Keratinocyte (primary cell): ENCODE results near the gene TMUB2. TPM values are rescaled to one million over a fixed set of nuclear protein-coding genes. Genes with fewer than 3 reads are reported as not detected.
"Not testable (repeated sequence)": the region's sequence is repeated elsewhere in the genome, so short reads cannot be mapped to it uniquely, and the experiment has no call there.

Experiments used
- DNase-seq: peaks from one replicate; pipeline ENCODE4 v3.0.0-alpha.2; 2011; ENCODE audit warnings: low read depth, missing footprints, low spot score
- FAIRE-seq: peaks from 2 replicates; lab custom pipeline; 2011; peaks lifted over from hg19 to GRCh38; lab: Jason Lieb, UNC
- H2AFZ ChIP-seq: 2 replicates; pipeline ENCODE4 v1.6.0; 2012; ENCODE audit warnings: low read length, control low read depth, inconsistent platforms; ENCODE audit not compliant: control insufficient read depth
- H3K27ac ChIP-seq: 2 replicates; pipeline ENCODE4 v1.5.1; 2011; ENCODE audit warnings: low read length; ENCODE audit not compliant: control insufficient read depth, insufficient read depth
- H3K27me3 ChIP-seq: 3 replicates; pipeline ENCODE4 v1.6.0; 2011; ENCODE audit warnings: low read length; ENCODE audit not compliant: control insufficient read depth, insufficient read depth; ENCODE audit errors: extremely low read depth
- H3K36me3 ChIP-seq, 2 experiments: 2 replicates in 1 of 2; 3 replicates in 1 of 2; pipeline ENCODE4 v1.5.1; 2011; ENCODE audit warnings: low read length in 2 of 2, mild to moderate bottlenecking in 1 of 2; ENCODE audit not compliant: control insufficient read depth in 2 of 2, insufficient read depth in 2 of 2; ENCODE audit errors: extremely low read depth in 1 of 2
- H3K4me1 ChIP-seq: 3 replicates; pipeline ENCODE4 v1.5.1; 2011; ENCODE audit warnings: low read length; ENCODE audit not compliant: control insufficient read depth, insufficient read depth; ENCODE audit errors: extremely low read depth
- H3K4me2 ChIP-seq: 3 replicates; pipeline ENCODE4 v1.6.0; 2011; ENCODE audit warnings: low read depth, low read length; ENCODE audit not compliant: control insufficient read depth, insufficient read depth; ENCODE audit errors: extremely low read depth
- H3K4me3 ChIP-seq, 3 experiments: fragments of 200-600 bp in 1 of 3; sonication (generic) in 1 of 3; 2 replicates in 2 of 3; 3 replicates in 1 of 3; pipeline ENCODE4 v1.5.1; 2011 to 2016; ENCODE audit warnings: low read length in 3 of 3, mild to moderate bottlenecking in 3 of 3, control low read depth in 2 of 3, inconsistent platforms in 1 of 3, low read depth in 1 of 3, mixed read lengths in 1 of 3, mixed run types in 1 of 3, moderate library complexity in 1 of 3; ENCODE audit not compliant: control insufficient read depth in 2 of 3, insufficient read depth in 2 of 3; ENCODE audit errors: extremely low read depth in 1 of 3
- H3K79me2 ChIP-seq: 2 replicates; pipeline ENCODE4 v1.6.0; 2012; ENCODE audit warnings: low read length; ENCODE audit not compliant: control insufficient read depth, insufficient read depth
- H3K9ac ChIP-seq: 3 replicates; pipeline ENCODE4 v1.6.0; 2011; ENCODE audit warnings: low read length; ENCODE audit not compliant: control insufficient read depth, insufficient read depth; ENCODE audit errors: extremely low read depth
- H3K9me1 ChIP-seq: 3 replicates; pipeline ENCODE4 v1.6.0; 2011; ENCODE audit warnings: low read length; ENCODE audit not compliant: control insufficient read depth, insufficient read depth; ENCODE audit errors: extremely low read depth
- H3K9me3 ChIP-seq: 2 replicates; pipeline ENCODE4 v1.5.1; 2012; ENCODE audit warnings: low read depth, low read length; ENCODE audit not compliant: control insufficient read depth
- H4K20me1 ChIP-seq: 3 replicates; pipeline ENCODE4 v1.6.0; 2011; ENCODE audit warnings: low read length; ENCODE audit not compliant: control insufficient read depth, insufficient read depth; ENCODE audit errors: extremely low read depth
- EZH2 ChIP-seq: IDR thresholded peaks from one replicate; pipeline ENCODE4 v1.6.1; 2012; ENCODE audit warnings: inconsistent platforms, mild to moderate bottlenecking, low read length, moderate library complexity
- dilution Hi-C: fragments of 300-500 bp; cut with MboI; formaldehyde crosslinking; loops from one replicate; pipeline ENCODE4 v1.7.0; 2020; ENCODE audit warnings: low sequenced_read_pairs; ENCODE audit not compliant: extremely low pct_ligation_motif_present
- polyA minus RNA-seq, 3 experiments: library from RNA; depleted of rRNA, polyadenylated mRNA; stranded (reverse); fragments of >200 nt; gene quantifications; 1 replicate in 1 of 3; 2 replicates in 1 of 3; 3 replicates in 1 of 3; pipeline ENCODE4 v1.2.3, GENCODE V29; 2011
- polyA plus RNA-seq, 5 experiments: library from polyadenylated mRNA; depleted of rRNA in 3 of 5; stranded (reverse) in 3 of 5; stranded (forward) in 1 of 5; unstranded in 1 of 5; fragments of >200 nt; gene quantifications; 1 replicate in 1 of 5; 2 replicates in 3 of 5; 3 replicates in 1 of 5; pipeline versions ENCODE4 v1.2.1 to v1.2.3, GENCODE V29; 2011 to 2012; ENCODE audit warnings: missing spikeins in 2 of 5, low read depth in 1 of 5, low replicate concordance in 1 of 5
- TF ChIP-seq, protein P1 (sequence below), 3 experiments: IDR thresholded peaks in 1 of 3; conservative IDR thresholded peaks in 1 of 3; optimal IDR thresholded peaks in 1 of 3; 2 replicates in 2 of 3; 3 replicates in 1 of 3; pipeline versions ENCODE3 to v1.5.1; 2011; ENCODE audit warnings: low read length in 3 of 3, mild to moderate bottlenecking in 3 of 3, moderate library complexity in 2 of 3, control low read depth in 1 of 3, inconsistent platforms in 1 of 3; ENCODE audit not compliant: insufficient read depth in 2 of 3; ENCODE audit errors: extremely low read depth in 1 of 3

TMUB2 gene
- polyA plus RNA-seq (25.5 to 38.5 TPM (median 27.1 TPM) in 3 replicates), polyA minus RNA-seq (16.5 to 23.1 TPM (median 18.7 TPM) in 3 replicates)
- 4.7 TPM for polyA plus RNA-seq (2011; ENCODE audit: low read depth)
- polyA plus RNA-seq (2011; cell fraction: cytosol; rRNA removed): 18.3 and 19.7 TPM in 2 replicates
- polyA plus RNA-seq (2011; cell fraction: nucleus; rRNA removed): 76.6 and 85.4 TPM in 2 replicates
- 21.2 and 24.5 TPM in 2 replicates for polyA plus RNA-seq (2012; ENCODE audit: low replicate concordance)
- polyA minus RNA-seq (2011; cell fraction: cytosol; rRNA and poly(A)+ RNA removed): 18.2 TPM
- 20.4 and 27.3 TPM in 2 replicates for polyA minus RNA-seq (2011; cell fraction: nucleus; rRNA and poly(A)+ RNA removed)

DNA sequence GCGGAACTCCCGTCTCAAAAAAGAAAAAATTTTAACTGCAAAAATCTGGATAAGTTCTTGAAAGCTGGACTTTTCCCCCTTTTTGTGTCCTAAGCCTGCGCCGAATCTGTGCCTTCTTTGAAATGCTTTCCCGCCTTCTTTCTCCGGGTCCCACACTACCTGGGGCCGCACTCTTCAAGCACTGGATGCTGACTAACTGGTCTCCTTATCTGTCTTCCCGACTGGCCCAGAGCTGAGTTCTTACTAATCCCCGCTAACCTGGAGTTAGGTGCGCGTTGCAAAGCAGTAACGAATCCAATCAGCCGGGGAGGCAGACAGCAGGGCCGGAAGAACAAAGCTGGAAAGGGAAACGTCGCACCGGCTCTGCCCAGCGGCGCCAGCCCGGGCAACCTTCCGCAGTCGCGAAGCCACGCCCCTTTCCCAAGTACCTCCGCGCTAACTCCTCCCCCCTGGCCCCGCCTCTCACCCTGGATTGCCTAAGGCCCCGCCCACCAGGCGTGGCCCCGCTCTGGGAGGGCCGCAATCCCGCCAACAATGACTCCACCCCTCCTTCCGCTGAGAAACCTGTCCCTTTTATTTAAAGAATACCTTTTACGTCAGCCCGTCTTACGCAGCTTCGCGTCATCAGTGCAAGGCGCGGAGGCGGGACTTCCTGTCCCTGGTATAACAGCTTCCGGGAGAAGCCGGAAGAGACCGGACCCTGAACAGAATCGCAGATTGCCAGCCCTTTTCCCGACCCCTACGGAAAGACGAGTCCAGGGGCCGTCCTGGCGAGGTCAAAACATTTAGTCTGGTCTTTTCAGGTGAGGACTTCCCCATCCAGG lies at the start of gene TMUB2:
TMUB2 (plus strand) TSS at position 666 of the 824 bp plus-strand sequence. CDS start 737 bp downstream, outside the sequence.
- Histone ChIP-seq H3K27me3 (no peaks in the 10 kb centered on the region), H3K4me2 (peak within 1 kb of the TSS; percentile 90), H3K36me3 (peaks cover 14 to 15% of the 10 kb centered on the region in 2 experiments), H3K4me1 (peaks cover 11% of the 10 kb centered on the region), H3K4me3 (peak within 1 kb of the TSS; percentile 91 to 100 (median 97)), H3K9ac (peak within 1 kb of the TSS; percentile 96), H3K9me3 (no peaks in the 10 kb centered on the region), H3K79me2 (peaks cover 37% of the 10 kb centered on the region), H3K9me1 (no peaks in the 10 kb centered on the region), H3K27ac (peak within 1 kb of the TSS; percentile 97), H4K20me1 (no peaks in the 10 kb centered on the region), H2AFZ (peak within 1 kb of the TSS; percentile 91)
- DNase-seq: peak; percentile 98
- no peak for TF ChIP-seq EZH2
- TF ChIP-seq, protein P1, sequence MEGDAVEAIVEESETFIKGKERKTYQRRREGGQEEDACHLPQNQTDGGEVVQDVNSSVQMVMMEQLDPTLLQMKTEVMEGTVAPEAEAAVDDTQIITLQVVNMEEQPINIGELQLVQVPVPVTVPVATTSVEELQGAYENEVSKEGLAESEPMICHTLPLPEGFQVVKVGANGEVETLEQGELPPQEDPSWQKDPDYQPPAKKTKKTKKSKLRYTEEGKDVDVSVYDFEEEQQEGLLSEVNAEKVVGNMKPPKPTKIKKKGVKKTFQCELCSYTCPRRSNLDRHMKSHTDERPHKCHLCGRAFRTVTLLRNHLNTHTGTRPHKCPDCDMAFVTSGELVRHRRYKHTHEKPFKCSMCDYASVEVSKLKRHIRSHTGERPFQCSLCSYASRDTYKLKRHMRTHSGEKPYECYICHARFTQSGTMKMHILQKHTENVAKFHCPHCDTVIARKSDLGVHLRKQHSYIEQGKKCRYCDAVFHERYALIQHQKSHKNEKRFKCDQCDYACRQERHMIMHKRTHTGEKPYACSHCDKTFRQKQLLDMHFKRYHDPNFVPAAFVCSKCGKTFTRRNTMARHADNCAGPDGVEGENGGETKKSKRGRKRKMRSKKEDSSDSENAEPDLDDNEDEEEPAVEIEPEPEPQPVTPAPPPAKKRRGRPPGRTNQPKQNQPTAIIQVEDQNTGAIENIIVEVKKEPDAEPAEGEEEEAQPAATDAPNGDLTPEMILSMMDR (optimal IDR thresholded peaks at IDR 0.05 in 1 of 3, IDR thresholded peaks at IDR 0.05 in 1 of 3, conservative IDR thresholded peaks at IDR 0.05 in 1 of 3; ENCODE audit: extremely low read depth in 1 of 3, insufficient read depth in 2 of 3, low read length in 3 of 3): no peak
- FAIRE-seq: peak; percentile 87
- dilution Hi-C loops: no loop called here

DNA sequence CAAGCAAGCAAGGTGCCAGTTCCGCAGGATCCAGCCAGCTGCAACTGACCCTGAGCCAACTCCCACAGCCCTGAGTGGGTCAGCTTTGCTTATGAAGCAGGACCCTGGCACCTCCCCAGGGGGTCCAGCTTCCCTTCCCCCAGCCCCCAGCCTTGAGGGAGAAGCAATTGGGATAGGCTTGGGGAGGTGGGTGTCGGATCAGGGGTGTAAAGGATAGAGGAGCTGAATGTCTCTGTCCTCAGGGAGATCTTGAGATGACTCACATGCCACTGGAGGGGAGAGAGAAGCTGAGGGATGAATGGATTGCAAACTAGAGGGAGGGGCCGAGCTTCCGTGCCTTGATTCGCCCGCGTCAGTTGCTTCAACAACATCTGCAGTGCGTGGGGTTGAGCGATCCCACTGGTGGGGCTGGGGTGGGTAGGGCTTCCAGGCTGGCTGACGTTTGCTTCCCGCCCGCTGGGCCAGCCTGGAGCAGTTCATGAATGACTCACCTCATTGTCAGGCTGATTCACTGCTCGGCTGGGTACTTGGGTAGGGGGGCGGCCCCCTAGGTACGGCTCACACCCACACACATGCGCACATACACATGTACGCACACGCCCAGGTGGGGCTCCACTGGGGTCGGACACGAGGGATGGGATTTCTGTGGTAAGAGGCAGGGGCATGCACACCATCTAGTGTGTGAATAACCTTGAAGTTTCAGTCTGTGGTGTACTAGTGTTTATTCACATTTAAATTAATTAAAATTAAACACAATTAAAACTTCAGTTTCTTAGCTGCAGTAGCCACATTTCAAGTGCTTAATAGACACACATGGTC lies 48.7 kb upstream of the TMUB2 start:
- peak; percentile 90 for FAIRE-seq
- H3K4me3 ChIP-seq: peak overlapping the region in 2 of 3 experiments; percentile 6 to 15

DNA sequence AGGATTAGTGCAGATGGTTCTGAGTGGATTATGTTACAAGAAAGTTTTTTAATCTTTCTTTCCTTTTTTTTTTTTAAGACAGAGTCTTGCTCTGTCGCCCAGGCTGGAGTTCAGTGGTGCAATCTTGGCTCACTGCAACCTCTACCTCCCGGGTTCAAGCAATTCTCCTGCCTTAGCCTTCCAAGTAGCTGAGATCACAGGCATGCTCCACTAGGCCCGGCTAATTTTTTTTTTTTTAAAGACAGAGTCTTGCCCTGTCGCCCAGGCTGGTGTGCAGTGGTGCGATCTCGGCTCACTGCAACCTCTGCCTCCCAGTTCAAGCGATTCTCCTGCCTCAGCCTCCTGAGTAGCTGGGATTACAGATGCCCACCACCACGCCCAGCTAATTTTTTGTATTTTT lies 42.9 kb upstream of the TMUB2 start:
- H2AFZ ChIP-seq, FAIRE-seq, H3K27ac ChIP-seq, H3K4me2 ChIP-seq, DNase-seq, H3K9me3 ChIP-seq, H3K9me1 ChIP-seq, dilution Hi-C loops, H3K27me3 ChIP-seq, H4K20me1 ChIP-seq, H3K4me3 ChIP-seq, H3K9ac ChIP-seq: not testable (repeated sequence)
- Histone ChIP-seq H3K36me3 (peaks cover 0 to 14% of the 10 kb centered on the region in 2 experiments), H3K79me2 (peaks cover 13% of the 10 kb centered on the region), H3K4me1 (peaks cover 10% of the 10 kb centered on the region)

More for the DNA sequence above, 48.7 kb upstream of the TMUB2 start:
- H3K27ac ChIP-seq: peak overlapping the region; percentile 99
- dilution Hi-C loops: no loop called here
- peak overlapping the region; percentile 44 for H2AFZ ChIP-seq
- H3K4me1 ChIP-seq: peaks cover 27% of the 10 kb centered on the region
- no peaks in the 10 kb centered on the region for H3K27me3 ChIP-seq
- H3K9ac ChIP-seq: peak overlapping the region; percentile 79
- peak overlapping the region; percentile 81 for H3K4me2 ChIP-seq
- no peaks in the 10 kb centered on the region for H3K9me1 ChIP-seq
- DNase-seq: peak; percentile 99
- H4K20me1 ChIP-seq: no peaks in the 10 kb centered on the region
- no peaks in the 10 kb centered on the region for H3K36me3 ChIP-seq
- H3K79me2 ChIP-seq: peaks cover 11% of the 10 kb centered on the region
- H3K9me3 ChIP-seq: no peaks in the 10 kb centered on the region
- TF ChIP-seq, protein P1 (optimal IDR thresholded peaks at IDR 0.05 in 1 of 3, IDR thresholded peaks at IDR 0.05 in 1 of 3, conservative IDR thresholded peaks at IDR 0.05 in 1 of 3; ENCODE audit: extremely low read depth in 1 of 3, insufficient read depth in 2 of 3, low read length in 3 of 3): peak in 1 of 3 experiments; percentile 1
- no peak for TF ChIP-seq EZH2
